ENCODE measurements around the gene RALA.

The RALA gene

GRCh38 chr7:39609935-39610263 is 13.5 kb upstream of the RALA start:
- FAIRE-seq (peak; percentile 16), DNase-seq (ENCODE audit: insufficient read length, low spot score) (no peak)

GRCh38 chr7:39613577-39613976 is 9.8 kb upstream of the RALA start:
- FAIRE-seq (no peak), DNase-seq (ENCODE audit: insufficient read length, low spot score) (no peak)

- FAIRE-seq: no peak
- DNase-seq (ENCODE audit: insufficient read length, low spot score): no peak
Measured at GRCh38 chr7:39614299-39614698, 9.1 kb upstream of the RALA start.

- FAIRE-seq: no peak
Measured at GRCh38 chr7:39615350-39615975, 7.9 kb upstream of the RALA start.

GRCh38 chr7:39616138-39616537 is 7.2 kb upstream of the RALA start:
- DNase-seq (ENCODE audit: insufficient read length, low spot score): no peak
- no peak for FAIRE-seq

More at GRCh38 chr7:39615350-39615975, 7.9 kb upstream of the RALA start:
- DNase-seq (ENCODE audit: insufficient read length, low spot score): no peak

GRCh38 chr7:39617005-39617404 is 6.4 kb upstream of the RALA start:
- no peak for DNase-seq (ENCODE audit: insufficient read length, low spot score)
- FAIRE-seq: no peak

- FAIRE-seq (no peak), DNase-seq (ENCODE audit: insufficient read length, low spot score) (no peak)
Measured at GRCh38 chr7:39618868-39619267, 4.5 kb upstream of the RALA start.

DNA sequence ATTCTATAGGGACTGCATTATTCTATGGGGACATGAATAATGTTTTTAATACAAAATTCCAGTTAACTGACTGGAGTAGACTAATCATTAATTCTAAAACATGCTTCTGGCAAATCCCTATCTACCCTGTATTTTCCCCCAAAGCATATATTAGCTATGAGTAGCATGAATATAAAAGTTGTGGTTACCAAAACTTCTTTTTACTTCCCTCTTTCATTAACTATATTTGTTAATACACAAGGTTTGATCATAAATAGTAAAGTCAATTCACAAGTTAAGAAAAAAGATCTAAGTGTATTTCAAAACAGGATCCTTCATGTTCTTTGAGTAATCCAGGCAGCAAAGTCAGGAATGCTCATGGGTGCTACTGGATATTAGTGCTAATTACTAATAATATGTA is 2.9 kb upstream of the RALA start:
- FAIRE-seq (no peak), DNase-seq (ENCODE audit: insufficient read length, low spot score) (no peak)

DNA sequence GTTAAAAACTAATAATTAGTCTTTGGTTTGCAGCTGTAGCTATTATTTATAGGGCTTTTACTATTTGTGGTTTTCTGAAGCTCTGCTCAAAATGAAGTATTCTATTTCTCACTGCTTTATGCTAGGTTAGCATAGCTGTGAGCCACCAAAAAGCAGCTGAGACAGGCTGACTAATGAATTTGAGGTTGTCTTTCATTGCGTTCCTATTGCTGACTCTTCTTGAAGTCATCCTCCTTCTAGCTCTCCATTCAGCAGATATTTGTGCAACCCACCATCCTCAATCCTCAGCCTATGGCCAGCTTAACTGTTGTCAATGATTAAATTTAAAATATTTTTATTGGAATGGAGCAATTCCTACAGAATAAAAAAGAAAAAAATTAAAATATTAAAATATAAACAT is 2.1 kb upstream of the RALA start:
- no peak for FAIRE-seq
- DNase-seq (ENCODE audit: insufficient read length, low spot score): no peak

DNA sequence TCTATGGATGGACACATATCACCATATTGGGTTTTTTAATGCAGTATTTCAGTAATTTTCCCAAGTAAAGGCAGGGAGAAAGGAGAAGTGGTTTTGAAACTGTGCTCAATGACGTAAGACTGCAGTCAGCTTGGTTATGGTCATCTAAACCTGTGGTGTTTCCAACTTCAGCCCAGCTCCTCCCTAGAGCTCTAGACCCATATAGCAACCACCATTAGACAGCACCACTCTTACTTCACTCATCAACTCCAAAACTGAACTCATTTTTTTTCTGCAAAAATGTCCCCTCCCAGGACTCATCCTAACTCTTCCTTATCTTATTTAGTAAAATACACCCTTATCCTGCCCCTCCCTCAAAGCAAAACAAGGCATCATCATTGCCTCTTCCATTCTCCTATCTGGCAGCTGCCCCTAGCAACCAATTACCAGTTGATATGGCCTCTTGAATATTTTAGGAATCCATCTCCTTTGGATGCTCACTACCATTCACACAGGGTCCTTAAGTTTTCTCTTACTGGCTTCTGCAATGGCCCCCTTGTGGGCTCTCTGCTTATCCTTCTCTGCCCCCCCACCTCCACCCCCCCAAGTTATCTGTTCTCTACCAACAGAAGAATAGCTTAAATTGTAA is 1.5 kb upstream of the RALA start:
- no peak for DNase-seq (ENCODE audit: insufficient read length, low spot score)
- FAIRE-seq: no peak

DNA sequence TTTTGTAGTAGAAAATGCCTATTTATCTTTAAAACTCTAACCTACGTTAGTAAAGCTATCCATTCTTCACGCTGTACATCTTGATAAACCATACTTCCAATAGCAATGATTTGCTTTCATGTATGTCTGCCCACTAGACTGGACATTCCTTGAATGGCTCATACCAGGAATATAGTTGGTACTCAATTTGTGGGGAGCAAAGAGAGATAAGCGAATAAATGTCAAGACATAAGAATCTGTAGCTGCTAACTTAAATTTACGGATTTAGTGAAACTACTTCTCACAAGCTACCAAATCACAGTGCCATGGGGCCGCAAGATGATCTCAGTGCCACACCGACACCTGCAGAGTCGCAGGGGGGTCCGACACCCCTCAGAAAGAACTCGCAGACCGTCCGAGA is 763 bp upstream of the RALA start:
- DNase-seq (ENCODE audit: insufficient read length, low spot score): no peak
- no peak for FAIRE-seq

- FAIRE-seq (no peak), DNase-seq (ENCODE audit: insufficient read length, low spot score) (no peak)
Measured at GRCh38 chr7:39623732-39624441, 515 bp downstream of the RALA start.

GRCh38 chr7:39624442-39624807 is 1.1 kb downstream of the RALA start:
- FAIRE-seq: no peak
- DNase-seq (ENCODE audit: insufficient read length, low spot score): no peak

GRCh38 chr7:39624935-39625694 is 1.7 kb downstream of the RALA start:
- FAIRE-seq (no peak), DNase-seq (ENCODE audit: insufficient read length, low spot score) (no peak)

GRCh38 chr7:39631736-39632308 is 8.4 kb downstream of the RALA start:
- DNase-seq (ENCODE audit: insufficient read length, low spot score): no peak
- no peak for FAIRE-seq

GRCh38 chr7:39633563-39634477 is 10.4 kb downstream of the RALA start:
- DNase-seq (ENCODE audit: insufficient read length, low spot score): no peak
- no peak for FAIRE-seq

DNA sequence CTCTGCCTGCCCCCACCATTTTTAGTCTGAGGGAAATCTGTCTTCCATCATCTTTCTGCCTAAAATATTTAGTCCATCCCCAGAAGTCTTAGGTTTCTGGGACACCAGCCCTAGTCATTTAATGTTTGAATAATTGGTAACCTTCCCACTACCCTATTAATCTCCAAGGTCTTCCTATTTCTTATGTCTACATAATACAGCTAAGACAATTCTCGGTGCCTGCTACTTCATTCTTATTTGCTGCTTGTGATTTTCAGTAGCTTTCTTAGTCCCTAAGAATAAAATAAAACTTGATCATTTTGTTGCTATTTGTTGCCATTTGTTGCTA is 11.1 kb downstream of the RALA start:
- DNase-seq (ENCODE audit: insufficient read length, low spot score) (no peak), FAIRE-seq (no peak)

- no peak for DNase-seq (ENCODE audit: insufficient read length, low spot score)
- FAIRE-seq: no peak
Measured at GRCh38 chr7:39637400-39637799, 14.0 kb downstream of the RALA start.

DNA sequence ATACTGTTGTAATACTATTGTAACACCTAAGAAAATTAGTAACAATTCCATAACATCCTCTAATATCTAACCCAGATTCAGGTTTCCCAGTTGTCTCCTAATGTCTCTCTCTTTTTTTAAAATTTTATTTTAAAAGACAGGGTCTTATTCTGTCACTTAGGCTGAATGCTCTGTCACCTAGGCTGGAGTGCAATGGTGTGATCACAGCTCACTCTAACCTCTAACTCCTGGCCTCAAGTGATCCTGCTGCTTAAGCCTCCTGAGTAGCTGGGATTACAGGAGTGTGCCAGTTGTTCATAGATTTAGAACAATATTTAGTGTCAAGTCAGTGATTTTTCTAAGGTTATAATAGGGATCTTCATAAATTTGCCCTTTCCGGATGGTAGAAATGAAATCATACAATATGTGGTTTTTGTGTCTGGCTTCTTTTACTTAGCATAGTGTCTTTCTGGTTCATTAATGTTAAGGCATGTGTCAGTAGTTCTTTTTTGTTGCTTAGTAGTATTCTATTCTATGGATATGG is 14.7 kb downstream of the RALA start:
- no peak for DNase-seq (ENCODE audit: insufficient read length, low spot score)
- no peak for FAIRE-seq

DNA sequence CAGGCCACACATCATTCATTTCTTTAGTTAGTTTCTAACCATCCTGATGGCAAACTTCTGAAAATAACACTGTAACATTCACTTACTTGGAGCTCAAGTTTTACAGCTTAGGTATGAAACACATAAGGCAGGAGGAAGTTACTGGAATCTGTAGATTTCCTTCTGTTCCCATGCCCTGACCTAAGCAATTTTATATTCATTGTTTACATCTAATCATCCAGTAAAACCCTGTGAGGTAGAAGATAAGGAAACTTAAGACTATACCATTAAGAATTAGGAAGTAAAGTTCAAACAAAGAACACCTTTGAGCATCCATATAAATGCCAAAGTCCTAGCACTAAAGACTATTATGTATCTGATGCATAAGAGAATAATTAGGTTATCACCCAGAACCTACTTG is 19.5 kb downstream of the RALA start:
- FAIRE-seq (no peak), DNase-seq (ENCODE audit: insufficient read length, low spot score) (no peak)
